Hepatocyte (in vitro differentiated cells): ENCODE results near the gene LRMDA.

Source experiments
- CTCF ChIP-seq: fragments of 200-600 bp; sonication (generic); IDR thresholded peaks from 2 replicates; pipeline ENCODE4 v1.5.1; 2016; ENCODE audit warnings: antibody characterized with exemption, mild to moderate bottlenecking; ENCODE audit not compliant: poor library complexity
- EZH2 ChIP-seq: fragments of 200-600 bp; sonication (generic); IDR thresholded peaks from 2 replicates; pipeline ENCODE4 v1.6.1; 2016; ENCODE audit warnings: antibody characterized with exemption, mild to moderate bottlenecking, borderline replicate concordance
- EZH2phosphoT487 ChIP-seq: fragments of 200-600 bp; sonication (generic); IDR thresholded peaks from one replicate; pipeline ENCODE4 v1.6.1; 2018; ENCODE audit warnings: antibody characterized with exemption, mild to moderate bottlenecking, low read depth, moderate library complexity; ENCODE audit not compliant: unreplicated experiment, severe bottlenecking

GRCh38 chr10:76492026-76492425 lies 1060.6 kb downstream of the LRMDA start:
- TF ChIP-seq CTCF (no peak), EZH2 (no peak), EZH2phosphoT487 (no peak)
